AG08395 (cell line): ENCODE results near the gene ANXA8.
"Not testable (repeated sequence)": the region's sequence is repeated elsewhere in the genome, so short reads cannot be mapped to it uniquely, and the experiment has no call there.

Source experiments
- DNase-seq: peaks from one replicate; pipeline ENCODE4 v3.0.0; 2012; ENCODE audit warnings: mixed read lengths, low spot score

Gene ANXA8

GRCh38 chr10:47483923-47484322 lies at the start of gene ANXA8:
TSS of gene ANXA8 (minus strand) at chr10:47484115. CDS start at chr10:47483933, 182 bp downstream.
- not testable (repeated sequence) for DNase-seq

GRCh38 chr10:47523475-47523874 lies 39.6 kb upstream of the ANXA8 start, which contains the start of gene AGAP9:
TSS of gene AGAP9 (minus strand) at chr10:47523638. CDS start at chr10:47523526, 112 bp downstream.
- not testable (repeated sequence) for DNase-seq

- not testable (repeated sequence) for DNase-seq
Measured at GRCh38 chr10:47502313-47502712, 18.4 kb upstream of the ANXA8 start.

DNA sequence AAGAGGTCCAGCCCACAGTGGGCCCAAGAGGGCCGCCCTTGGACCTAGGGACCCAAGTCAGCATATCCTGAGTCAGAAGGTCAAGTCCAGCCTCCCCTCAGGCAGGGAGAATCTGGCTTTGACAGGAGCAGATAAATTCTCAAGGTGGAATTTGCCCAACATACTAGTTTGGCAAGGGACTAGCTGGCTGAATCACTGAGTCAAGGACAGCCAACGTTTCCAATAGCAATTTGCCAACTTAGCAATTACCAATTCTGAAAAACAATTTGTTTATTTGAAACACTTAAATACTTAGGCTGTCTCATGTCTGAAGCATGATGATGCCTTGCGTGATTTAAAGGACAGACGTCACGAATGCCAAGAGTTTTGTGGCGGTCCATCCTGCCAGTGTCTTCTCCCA lies 10.3 kb upstream of the ANXA8 start:
- DNase-seq: not testable (repeated sequence)

- DNase-seq: not testable (repeated sequence)
Measured at GRCh38 chr10:47491600-47491999, 7.7 kb upstream of the ANXA8 start, which contains the start of gene FAM25G. TSS of gene FAM25G (minus strand) at chr10:47491700. CDS start at chr10:47491674, 26 bp downstream.

- not testable (repeated sequence) for DNase-seq
Measured at GRCh38 chr10:47489630-47490029, 5.7 kb upstream of the ANXA8 start.

GRCh38 chr10:47485943-47486342 lies 2.0 kb upstream of the ANXA8 start:
- not testable (repeated sequence) for DNase-seq

DNA sequence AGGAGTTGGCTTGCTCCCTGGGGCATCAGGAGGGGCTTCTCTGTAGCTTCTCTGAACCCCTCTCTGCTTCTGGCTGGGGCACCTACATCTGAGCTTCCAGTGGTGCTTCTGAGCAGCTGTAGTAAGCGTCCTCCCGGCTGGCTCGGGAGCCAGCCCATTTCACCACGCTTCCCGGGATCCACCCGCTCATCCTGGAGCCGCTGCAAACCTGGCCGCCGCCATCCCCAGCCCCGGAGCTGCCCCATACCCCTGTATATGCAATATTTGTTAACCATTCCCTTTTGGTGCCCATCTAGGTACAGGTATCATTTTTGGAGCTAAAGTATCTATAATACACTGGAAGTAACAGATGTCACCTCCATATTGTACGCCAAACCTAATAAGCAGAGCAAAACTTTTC lies 871 bp upstream of the ANXA8 start:
- not testable (repeated sequence) for DNase-seq

GRCh38 chr10:47482367-47482766 lies 1.5 kb downstream of the ANXA8 start:
- DNase-seq: not testable (repeated sequence)

DNA sequence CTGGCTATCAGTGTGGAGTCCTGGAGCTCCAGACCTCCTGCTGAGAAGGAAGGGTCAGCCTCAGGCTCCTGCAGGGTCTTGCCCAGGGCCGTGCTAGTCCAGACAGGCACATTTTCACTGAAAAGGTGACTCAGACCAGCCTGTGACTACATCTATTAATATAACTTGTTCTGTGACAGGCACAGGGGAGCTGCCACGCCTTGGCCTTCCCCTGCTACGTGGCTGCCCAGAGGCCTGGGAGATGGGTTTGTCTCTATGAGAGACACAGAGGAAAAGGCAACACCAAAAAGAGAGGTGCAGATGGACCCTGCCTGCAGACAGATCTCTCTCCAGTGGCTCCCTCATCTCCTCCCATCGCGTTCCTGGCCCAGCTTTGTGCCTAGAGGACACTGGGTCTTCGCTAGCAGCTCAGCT lies 2.1 kb downstream of the ANXA8 start:
- not testable (repeated sequence) for DNase-seq

DNA sequence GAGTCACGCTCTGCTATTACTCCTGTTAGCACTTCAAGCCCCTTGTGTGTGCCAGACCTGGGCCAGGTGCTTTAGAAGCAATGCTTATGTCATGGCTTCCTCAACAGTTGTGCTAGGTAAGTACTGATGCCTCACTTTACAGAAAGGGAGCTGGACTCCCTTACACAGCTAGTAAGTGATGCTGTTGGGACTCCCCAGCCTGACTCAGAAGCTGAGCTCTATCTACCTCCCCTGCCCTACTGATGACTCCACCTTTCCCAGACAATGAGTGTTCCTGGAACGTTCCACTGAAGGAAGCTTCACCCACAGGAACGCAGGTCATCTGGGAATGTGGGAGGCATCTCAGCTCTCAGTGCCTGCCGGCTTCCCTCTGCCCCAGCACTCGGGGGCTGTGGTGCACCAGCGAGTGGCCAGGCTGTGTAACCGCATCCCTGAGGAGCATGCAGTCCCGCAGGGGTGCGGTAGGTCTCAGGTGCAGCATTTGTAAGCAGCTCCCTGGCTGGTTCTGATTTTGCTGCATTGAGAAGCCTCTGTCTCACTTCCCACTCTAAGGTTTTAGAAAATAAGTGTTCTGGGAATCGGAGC lies 2.6 kb downstream of the ANXA8 start:
- not testable (repeated sequence) for DNase-seq

GRCh38 chr10:47480133-47480532 lies 3.8 kb downstream of the ANXA8 start:
- not testable (repeated sequence) for DNase-seq

GRCh38 chr10:47478114-47478513 lies 5.8 kb downstream of the ANXA8 start:
- not testable (repeated sequence) for DNase-seq

DNA sequence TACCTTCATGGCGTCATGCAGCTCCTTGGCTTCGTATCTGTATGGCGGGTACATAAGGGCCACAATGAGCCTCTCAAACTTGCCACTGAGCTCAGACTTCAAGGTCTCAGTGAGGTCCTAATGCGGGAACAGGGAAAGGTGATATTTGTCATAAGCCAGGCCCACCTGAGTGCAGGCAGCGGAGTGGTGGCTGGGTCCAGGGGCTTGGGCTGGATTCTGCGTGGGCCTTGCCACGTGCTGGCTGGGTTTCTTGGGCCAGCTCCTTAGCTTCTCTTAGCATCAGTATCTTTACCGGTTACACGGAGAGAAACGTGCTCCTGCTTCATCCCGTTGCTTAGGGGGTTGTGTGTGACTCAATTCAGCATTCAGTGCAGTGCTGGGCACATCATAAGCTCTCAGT lies 6.8 kb downstream of the ANXA8 start:
- not testable (repeated sequence) for DNase-seq

- not testable (repeated sequence) for DNase-seq
Measured at GRCh38 chr10:47475101-47475500, 8.8 kb downstream of the ANXA8 start.

- DNase-seq: not testable (repeated sequence)
Measured at GRCh38 chr10:47473516-47473915, 10.4 kb downstream of the ANXA8 start.

DNA sequence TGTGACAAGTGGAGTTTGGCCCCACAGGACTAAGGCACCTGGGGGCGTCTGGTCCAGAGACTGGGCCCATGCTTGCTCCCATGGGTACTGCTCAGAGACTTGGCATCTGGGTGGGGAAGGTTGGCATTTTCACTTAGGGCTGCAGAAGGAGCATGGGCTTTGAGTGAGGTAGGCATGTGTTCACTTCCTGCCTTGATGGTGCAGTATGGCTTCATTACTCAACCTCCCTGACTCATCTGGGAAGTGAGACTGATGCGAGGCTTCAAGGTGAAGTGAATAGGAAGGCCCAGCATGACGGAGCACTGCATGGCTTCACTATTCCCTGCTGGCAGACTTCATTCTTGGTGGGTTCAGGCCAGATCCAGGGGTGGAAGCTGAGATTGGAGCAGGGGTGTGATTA lies 11.3 kb downstream of the ANXA8 start:
- not testable (repeated sequence) for DNase-seq

GRCh38 chr10:47472072-47472471 lies 11.8 kb downstream of the ANXA8 start:
- not testable (repeated sequence) for DNase-seq

- DNase-seq: not testable (repeated sequence)
Measured at GRCh38 chr10:47468731-47469528, 15.0 kb downstream of the ANXA8 start.

GRCh38 chr10:47467957-47468356 lies 16.0 kb downstream of the ANXA8 start:
- not testable (repeated sequence) for DNase-seq

GRCh38 chr10:47467458-47467857 lies 16.5 kb downstream of the ANXA8 start:
- not testable (repeated sequence) for DNase-seq

- not testable (repeated sequence) for DNase-seq
Measured at GRCh38 chr10:47465216-47465917, 18.5 kb downstream of the ANXA8 start.
